Activated CD8-positive, alpha-beta memory T cell treated with anti-CD3 and anti-CD28 coated beads for 48 hours (primary cell): ENCODE results near the gene MYO1D.
"Not testable (repeated sequence)": the region's sequence is repeated elsewhere in the genome, so short reads cannot be mapped to it uniquely, and the experiment has no call there.

Experiments used
- DNase-seq, 3 experiments: peaks; one replicate each; pipeline ENCODE4 v3.0.0-alpha.2; 2020; ENCODE audit warnings: low read depth in 2 of 3, low spot score in 2 of 3

MYO1D gene

GRCh38 chr17:32551186-32551955, 325.6 kb downstream of the MYO1D start:
- no peak for DNase-seq

DNA sequence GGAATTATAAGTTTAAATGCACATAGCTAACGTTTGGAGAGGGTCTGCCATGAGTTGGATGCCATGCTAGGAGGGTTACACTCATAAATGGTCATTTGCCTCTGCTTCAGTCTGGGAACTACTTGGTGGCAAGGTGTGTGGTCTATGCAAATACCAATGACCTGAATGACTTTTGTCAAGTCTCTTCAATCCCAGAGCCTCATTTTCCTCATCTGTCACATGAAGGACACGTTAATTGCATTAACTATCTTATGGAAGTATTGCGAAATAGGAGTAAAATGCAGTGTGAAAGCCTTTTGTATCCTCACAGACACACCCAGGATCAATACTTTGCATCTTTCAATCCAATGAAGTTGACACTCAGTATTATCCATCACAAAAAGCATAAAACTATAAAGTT, 327.4 kb downstream of the MYO1D start:
- no peak for DNase-seq

GRCh38 chr17:32546031-32546444, 330.9 kb downstream of the MYO1D start:
- DNase-seq, result no peak

GRCh38 chr17:32542186-32542585, 334.7 kb downstream of the MYO1D start:
- no peak for DNase-seq

DNA sequence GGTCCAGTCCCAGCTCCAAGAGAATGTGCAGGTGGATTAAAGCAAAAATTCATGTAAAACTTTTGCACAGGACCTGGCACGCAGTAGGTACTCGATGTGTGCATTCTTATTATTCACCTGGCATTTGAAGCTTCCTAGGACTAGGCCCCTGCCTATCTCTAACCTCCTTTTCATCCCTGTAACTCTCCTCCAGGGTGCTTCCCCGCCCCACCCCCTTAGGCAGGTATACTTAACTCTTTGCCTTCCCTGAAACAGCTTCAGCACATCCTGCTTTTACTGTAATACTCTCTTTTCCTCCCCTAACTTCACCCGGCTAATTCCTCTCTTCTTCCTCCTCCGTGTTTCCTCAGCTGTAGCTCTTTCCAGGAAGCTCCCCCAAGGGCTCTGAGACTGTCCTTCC, 335.3 kb downstream of the MYO1D start:
- DNase-seq, result no peak

GRCh38 chr17:32536736-32537643, 339.9 kb downstream of the MYO1D start:
- DNase-seq, result no peak

GRCh38 chr17:32533296-32533695, 343.6 kb downstream of the MYO1D start:
- DNase-seq, result no peak

- no peak for DNase-seq
Observed at GRCh38 chr17:32529604-32530003, 347.3 kb downstream of the MYO1D start.

DNA sequence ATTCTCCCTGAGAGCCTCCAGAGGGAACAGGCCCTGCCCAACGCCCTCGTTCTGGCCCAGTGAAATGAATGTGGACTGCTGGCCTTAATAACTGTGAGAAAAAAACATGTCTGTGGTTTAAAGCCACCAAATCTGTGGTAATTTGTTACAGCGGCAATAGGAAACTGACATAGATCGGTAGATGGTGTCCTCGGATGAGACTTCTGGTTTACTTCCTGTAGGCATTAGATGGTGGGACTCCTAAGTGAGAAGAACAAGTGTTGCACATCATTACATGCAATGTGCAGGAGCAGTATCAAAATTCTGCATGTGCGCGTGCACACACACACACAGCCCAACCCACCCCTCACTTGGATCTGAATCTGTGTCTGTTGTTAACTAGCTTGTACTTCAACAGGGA, 348.1 kb downstream of the MYO1D start:
- DNase-seq, result no peak

GRCh38 chr17:32527146-32527545, 349.8 kb downstream of the MYO1D start:
- no peak for DNase-seq

DNA sequence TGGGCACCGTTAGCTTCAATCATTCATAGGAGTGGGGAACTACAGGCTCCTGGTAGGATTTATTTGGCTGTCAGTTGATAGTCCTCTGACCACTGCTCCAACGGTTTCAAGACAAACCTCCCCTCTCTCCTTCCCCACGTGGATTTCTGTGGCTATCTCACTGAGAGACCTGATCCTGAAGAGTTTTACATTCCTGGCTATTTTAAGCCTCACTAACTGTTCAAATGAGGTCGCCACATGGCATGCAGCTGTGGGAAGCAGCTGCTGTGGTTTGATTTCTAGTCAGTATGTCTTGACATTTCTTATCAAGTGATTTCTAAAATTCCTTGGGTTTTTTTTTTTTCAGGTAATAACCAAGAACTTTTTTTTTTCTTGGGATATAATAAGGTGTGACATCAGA, 351.8 kb downstream of the MYO1D start:
- no peak for DNase-seq

DNA sequence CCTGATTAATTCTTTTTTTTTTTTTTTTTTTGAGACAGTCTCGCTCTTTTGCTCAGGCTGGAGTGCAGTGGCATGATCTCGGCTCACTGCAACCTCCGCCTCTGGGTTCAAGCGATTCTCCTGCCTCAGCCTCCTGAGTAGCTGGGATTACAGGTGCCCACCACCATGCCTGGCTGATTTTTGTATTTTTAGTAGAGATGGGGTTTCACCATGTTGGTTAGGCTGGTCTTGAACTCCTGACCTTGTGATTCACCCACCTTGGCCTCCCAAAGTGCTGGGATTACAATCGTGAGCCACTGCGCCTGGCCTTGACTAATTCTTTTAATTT, 352.4 kb downstream of the MYO1D start:
- not testable (repeated sequence) for DNase-seq

DNA sequence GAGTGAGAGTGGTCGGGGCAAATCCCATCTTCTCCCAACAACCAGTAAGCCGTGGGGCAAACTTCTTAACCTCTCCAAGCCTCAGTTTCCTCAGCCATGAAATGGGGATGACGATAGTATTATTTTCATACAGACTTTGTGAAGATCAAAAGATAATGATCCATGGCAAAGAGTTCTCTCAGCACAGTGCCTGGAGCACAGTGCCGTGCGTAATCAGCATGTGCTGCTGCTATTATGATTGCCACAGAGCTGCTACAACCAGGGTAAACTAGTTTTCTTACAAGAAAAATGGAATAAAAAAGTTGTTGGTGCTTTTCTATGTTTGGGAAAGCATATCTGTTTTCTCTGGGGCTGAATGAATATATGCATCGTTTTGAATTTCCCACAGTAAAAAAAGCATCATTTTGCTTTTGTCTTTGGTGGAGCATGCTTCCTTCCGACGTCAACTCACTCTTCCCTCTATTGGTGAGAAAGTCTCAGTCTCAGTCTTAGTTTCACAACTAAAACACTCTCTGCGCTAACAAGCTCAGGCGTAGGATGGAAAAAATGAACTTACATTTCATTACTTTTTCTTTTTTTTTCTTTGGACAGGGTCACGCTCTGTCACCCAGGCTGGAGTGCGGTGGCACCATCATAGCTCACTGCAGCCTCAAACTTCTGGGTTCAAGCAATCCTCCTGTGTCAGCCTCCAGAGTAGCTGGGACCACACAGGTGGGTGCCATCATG, 352.9 kb downstream of the MYO1D start:
- no peak for DNase-seq

DNA sequence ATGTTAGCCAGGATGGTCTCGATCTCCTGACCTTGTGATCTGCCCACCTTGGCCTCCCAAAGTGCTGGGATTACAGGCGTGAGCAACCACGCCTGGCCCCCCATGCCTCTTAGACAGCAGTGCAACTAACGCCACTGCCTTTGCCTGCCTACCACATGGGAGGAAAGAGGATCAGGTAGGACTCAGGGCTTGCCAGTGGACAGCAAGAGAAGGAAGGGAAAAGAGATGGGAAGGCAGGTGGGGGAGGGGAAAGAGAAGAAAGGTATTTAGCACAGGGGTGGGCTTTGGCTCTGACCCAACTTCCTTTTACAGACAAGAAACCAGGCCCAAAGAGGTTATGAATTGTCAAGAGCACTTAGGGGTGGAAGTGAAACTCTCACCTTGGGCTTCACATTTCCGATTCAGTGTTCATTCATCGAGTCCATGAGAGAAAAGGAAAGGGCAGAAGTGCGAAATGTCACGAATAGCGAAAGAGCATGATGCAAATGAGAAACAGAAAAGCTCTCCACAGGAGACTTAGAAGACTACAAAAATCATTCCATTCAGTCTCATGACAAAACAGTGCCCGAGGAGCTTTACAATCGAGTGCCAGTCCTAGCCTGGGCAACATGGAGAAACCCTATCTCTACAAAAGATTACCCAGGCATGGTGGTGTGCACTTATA, 353.8 kb downstream of the MYO1D start:
- DNase-seq, result no peak

GRCh38 chr17:32520737-32521404, 356.1 kb downstream of the MYO1D start:
- DNase-seq, result no peak

DNA sequence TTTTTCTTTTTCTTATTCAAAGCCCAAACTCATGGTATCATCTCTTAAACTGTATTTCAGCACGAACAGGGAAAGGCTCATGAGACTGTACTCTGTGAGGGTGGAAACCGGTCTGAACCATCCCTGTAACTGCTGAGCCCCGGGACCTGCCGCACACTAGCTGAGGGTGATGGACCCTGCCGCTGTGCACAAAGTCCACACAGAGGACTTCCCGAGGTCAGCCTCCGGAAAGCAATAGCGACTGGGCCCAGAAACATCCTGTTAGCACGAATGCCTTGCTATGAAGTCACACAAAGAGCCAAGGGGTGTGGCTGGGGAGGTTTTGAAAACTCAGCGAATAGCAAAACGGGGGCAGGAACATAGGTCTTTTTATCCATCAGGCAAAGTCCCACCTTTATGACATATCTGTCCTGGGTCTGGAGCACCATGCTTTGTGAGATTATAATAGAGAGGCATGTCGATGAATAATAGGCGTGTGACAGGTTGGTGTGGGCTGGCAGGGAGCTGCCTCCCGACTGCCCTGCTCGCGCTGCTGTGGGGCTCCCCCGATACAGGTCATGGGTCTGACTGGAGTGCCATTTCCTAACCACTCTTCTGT, 356.7 kb downstream of the MYO1D start:
- DNase-seq, result no peak

DNA sequence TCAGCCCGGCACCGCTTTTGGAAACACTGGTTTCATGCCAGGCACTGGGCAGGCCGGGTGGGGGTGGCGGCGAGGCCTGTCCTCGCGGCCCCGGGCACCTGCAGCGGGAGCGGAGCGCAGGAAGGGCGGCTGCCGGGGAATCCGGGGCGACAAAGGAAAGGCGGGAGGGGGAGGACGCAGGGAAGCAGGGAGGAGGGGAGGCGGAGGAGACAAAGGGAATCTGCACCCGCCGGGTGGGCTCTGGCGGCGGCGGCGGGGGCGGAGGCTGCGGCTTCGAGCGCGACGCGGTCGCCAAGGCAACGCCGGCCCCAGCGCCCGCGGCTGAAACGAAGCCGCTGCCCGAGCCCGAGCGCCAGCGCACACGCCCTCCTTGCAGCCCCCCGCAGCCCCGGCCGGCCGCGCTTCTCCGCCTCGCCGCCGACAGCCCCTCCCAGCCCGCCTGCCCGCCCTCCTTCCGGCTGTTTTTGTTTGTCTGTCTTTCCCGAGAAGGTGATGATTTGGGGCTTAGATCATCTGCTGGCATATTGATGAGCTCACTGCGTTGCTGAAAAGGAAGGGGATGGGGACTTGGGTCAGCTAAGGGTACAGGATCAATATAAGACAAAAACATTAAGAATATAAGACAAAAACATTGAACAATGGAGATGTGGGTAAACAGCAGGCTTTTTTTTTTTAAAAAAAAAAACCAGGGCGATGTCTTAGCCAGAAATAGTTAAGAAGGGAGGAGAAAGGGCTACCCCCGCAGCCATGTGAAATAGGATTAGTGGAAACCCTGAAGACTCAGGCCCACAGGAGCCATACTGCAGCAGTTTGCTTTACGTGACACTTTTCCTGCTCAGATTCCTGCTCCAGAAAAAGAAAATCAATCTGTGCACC, 357.5 kb downstream of the MYO1D start:
- peak in 1 of 3 experiments; percentile 35 for DNase-seq

GRCh38 chr17:32518646-32519227, 358.2 kb downstream of the MYO1D start:
- no peak for DNase-seq

GRCh38 chr17:32517982-32518381, 358.9 kb downstream of the MYO1D start:
- DNase-seq, result no peak
